ENCODE results near the gene HNRNPDL.

Gene HNRNPDL

DNA sequence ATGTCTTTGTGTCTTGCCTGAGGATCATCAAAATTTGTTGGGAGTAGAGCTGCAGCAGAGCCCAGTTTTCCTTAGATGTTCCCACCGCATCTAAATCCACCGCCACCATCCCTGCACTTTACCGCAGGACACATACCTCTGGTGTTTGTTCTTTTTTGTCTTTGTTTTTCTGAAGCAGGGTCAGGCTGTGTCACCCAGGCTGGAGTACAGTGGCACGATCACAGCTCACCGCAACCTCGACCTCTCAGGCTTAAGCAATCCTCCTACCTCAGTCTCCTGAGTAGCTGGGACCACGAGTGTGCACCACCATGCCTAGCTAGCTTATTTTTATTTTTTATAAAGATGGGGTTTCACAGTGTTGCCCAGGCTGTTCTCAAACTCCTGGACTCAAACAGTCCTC, 4.7 kb upstream of the HNRNPDL start:
- H3K4me3 ChIP-seq (ENCODE audit: control insufficient read depth in 1 of 7, extremely low read depth in 1 of 7, insufficient read depth in 4 of 7, low read depth in 2 of 7, low read length in 6 of 7) = no peak overlapping the region
- no peak overlapping the region for H3K27ac ChIP-seq (ENCODE audit: insufficient read depth in 1 of 2, low read depth in 1 of 2, low read length in 2 of 2, poor library complexity in 1 of 2, severe bottlenecking in 2 of 2)
- 100% methylated on average over 3 of the region's 7 CpGs for WGBS (ENCODE audit: insufficient coverage)
- POLR2A ChIA-PET = no interaction called here
- CTCF ChIA-PET = interaction anchor here (1.2 to 1.7 kb wide), 3 partner anchors 20 to 304 kb away, joined by 3 to 4 read pairs (median 4); no protein-coding TSS in a partner anchor
- H3K9me3 ChIP-seq (ENCODE audit: control extremely low read depth in 1 of 5, control insufficient read depth in 4 of 5, insufficient read depth in 2 of 5, low read depth in 1 of 5, low read length in 4 of 5) = no peaks in the 10 kb centered on the region
- H3K4me1 ChIP-seq (ENCODE audit: control extremely low read depth in 1 of 4, control insufficient read depth in 4 of 4, insufficient read depth in 4 of 4, low read length in 3 of 4) = peaks cover 9 to 25% (median 16%) of the 10 kb centered on the region in 4 experiments
- H3K27me3 ChIP-seq (replicated peaks in 2 of 5; ENCODE audit: control insufficient read depth in 4 of 5, insufficient read depth in 5 of 5, low read length in 4 of 5) = no peaks in the 10 kb centered on the region
- peaks cover 0 to 34% (median 3%) of the 10 kb centered on the region in 4 experiments for H3K36me3 ChIP-seq (ENCODE audit: control insufficient read depth in 4 of 4, insufficient read depth in 4 of 4, low read length in 3 of 4)
- DNase-seq = no peak

DNA sequence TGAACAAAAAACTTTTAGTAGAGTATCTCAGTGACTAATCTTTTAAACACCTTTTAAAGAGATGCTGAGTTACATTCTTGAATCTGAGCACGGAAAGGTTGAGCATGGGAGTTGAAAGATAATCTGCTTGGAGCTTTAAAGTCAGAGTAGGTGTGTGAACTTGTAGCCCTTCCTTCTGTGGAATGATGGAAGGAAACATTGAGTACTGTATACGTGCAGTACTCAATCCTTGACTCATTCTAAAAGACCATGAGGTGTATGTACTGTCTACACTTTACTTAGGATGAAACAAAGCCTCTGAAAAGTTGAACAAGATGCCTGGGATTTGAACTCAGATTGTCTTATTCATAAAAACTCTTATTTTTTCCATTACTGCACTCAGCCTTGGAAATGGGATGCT, 3.5 kb upstream of the HNRNPDL start:
- Histone ChIP-seq H3K4me1 (ENCODE audit: control extremely low read depth in 1 of 4, control insufficient read depth in 4 of 4, insufficient read depth in 4 of 4, low read length in 3 of 4) (peaks cover 9 to 25% (median 17%) of the 10 kb centered on the region in 4 experiments), H3K27ac (ENCODE audit: insufficient read depth in 1 of 2, low read depth in 1 of 2, low read length in 2 of 2, poor library complexity in 1 of 2, severe bottlenecking in 2 of 2) (no peak overlapping the region), H3K9me3 (ENCODE audit: control extremely low read depth in 1 of 5, control insufficient read depth in 4 of 5, insufficient read depth in 2 of 5, low read depth in 1 of 5, low read length in 4 of 5) (no peaks in the 10 kb centered on the region), H3K36me3 (ENCODE audit: control insufficient read depth in 4 of 4, insufficient read depth in 4 of 4, low read length in 3 of 4) (peaks cover 0 to 29% (median 3%) of the 10 kb centered on the region in 4 experiments), H3K27me3 (replicated peaks in 2 of 5; ENCODE audit: control insufficient read depth in 4 of 5, insufficient read depth in 5 of 5, low read length in 4 of 5) (no peaks in the 10 kb centered on the region), H3K4me3 (ENCODE audit: control insufficient read depth in 1 of 7, extremely low read depth in 1 of 7, insufficient read depth in 4 of 7, low read depth in 2 of 7, low read length in 6 of 7) (no peak overlapping the region)
- 80% methylated on average over 1 of the region's 2 CpGs for WGBS (ENCODE audit: insufficient coverage)
- ChIA-PET POLR2A (no interaction called here), CTCF (interaction anchor here (1.7 kb wide), 1 partner anchor 68 kb away, joined by 3 read pairs; no protein-coding TSS in a partner anchor)
- no peak for DNase-seq

GRCh38 chr4:82432596-82432995, 2.3 kb upstream of the HNRNPDL start:
- CTCF ChIA-PET = no interaction called here
- Histone ChIP-seq H3K27ac (ENCODE audit: insufficient read depth in 1 of 2, low read depth in 1 of 2, low read length in 2 of 2, poor library complexity in 1 of 2, severe bottlenecking in 2 of 2) (peak overlapping the region in 1 of 2 experiments; percentile 14), H3K9me3 (ENCODE audit: control extremely low read depth in 1 of 5, control insufficient read depth in 4 of 5, insufficient read depth in 2 of 5, low read depth in 1 of 5, low read length in 4 of 5) (no peaks in the 10 kb centered on the region), H3K36me3 (ENCODE audit: control insufficient read depth in 4 of 4, insufficient read depth in 4 of 4, low read length in 3 of 4) (peaks cover 3 to 36% (median 5%) of the 10 kb centered on the region in 4 experiments), H3K27me3 (replicated peaks in 2 of 5; ENCODE audit: control insufficient read depth in 4 of 5, insufficient read depth in 5 of 5, low read length in 4 of 5) (no peaks in the 10 kb centered on the region), H3K4me1 (ENCODE audit: control extremely low read depth in 1 of 4, control insufficient read depth in 4 of 4, insufficient read depth in 4 of 4, low read length in 3 of 4) (peaks cover 15 to 33% (median 23%) of the 10 kb centered on the region in 4 experiments), H3K4me3 (ENCODE audit: control insufficient read depth in 1 of 7, extremely low read depth in 1 of 7, insufficient read depth in 4 of 7, low read depth in 2 of 7, low read length in 6 of 7) (no peak overlapping the region)
- POLR2A ChIA-PET = interaction anchor here (0.6 kb wide), 1 partner anchor 342 kb away, joined by 4 read pairs; no protein-coding TSS in a partner anchor
- WGBS (ENCODE audit: insufficient coverage) = 98% methylated on average over 11 of the region's 18 CpGs
- no peak for DNase-seq

DNA sequence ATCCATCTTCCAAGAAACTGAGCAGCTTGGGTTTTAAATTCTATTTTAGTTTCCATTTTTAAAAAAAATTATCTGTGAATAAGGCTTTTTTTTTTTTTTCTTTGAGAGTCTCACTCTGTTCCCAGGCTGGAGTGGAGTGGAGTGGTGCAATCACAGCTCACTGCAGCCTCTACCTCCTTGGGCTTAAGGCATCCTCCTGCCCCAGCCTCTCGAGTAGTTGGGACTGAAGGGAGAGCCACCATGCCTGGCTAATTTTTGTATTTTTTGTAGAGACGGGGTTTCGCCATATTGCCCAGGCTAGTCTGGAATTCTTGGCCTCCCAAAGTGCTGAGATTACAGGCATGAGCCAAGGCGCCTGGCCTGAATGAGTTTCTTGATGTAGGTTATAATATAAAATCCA, 1.6 kb upstream of the HNRNPDL start:
- H3K36me3 ChIP-seq (ENCODE audit: control insufficient read depth in 4 of 4, insufficient read depth in 4 of 4, low read length in 3 of 4) = peaks cover 5 to 41% (median 11%) of the 10 kb centered on the region in 4 experiments
- H3K9me3 ChIP-seq (ENCODE audit: control extremely low read depth in 1 of 5, control insufficient read depth in 4 of 5, insufficient read depth in 2 of 5, low read depth in 1 of 5, low read length in 4 of 5) = no peaks in the 10 kb centered on the region
- H3K4me3 ChIP-seq (ENCODE audit: control insufficient read depth in 1 of 7, extremely low read depth in 1 of 7, insufficient read depth in 4 of 7, low read depth in 2 of 7, low read length in 6 of 7) = peak overlapping the region in 5 of 7 experiments; percentile 11 to 97 (median 93)
- no peak overlapping the region for H3K27ac ChIP-seq (ENCODE audit: insufficient read depth in 1 of 2, low read depth in 1 of 2, low read length in 2 of 2, poor library complexity in 1 of 2, severe bottlenecking in 2 of 2)
- peaks cover 21 to 41% (median 29%) of the 10 kb centered on the region in 4 experiments for H3K4me1 ChIP-seq (ENCODE audit: control extremely low read depth in 1 of 4, control insufficient read depth in 4 of 4, insufficient read depth in 4 of 4, low read length in 3 of 4)
- ChIA-PET POLR2A (no interaction called here), CTCF (interaction anchor here (0.9 kb wide), 1 partner anchor 12 kb away, joined by 3 read pairs; no protein-coding TSS in a partner anchor)
- WGBS (ENCODE audit: insufficient coverage) = 100% methylated on average over 3 of the region's 4 CpGs
- no peaks in the 10 kb centered on the region for H3K27me3 ChIP-seq (replicated peaks in 2 of 5; ENCODE audit: control insufficient read depth in 4 of 5, insufficient read depth in 5 of 5, low read length in 4 of 5)
- no peak for DNase-seq

DNA sequence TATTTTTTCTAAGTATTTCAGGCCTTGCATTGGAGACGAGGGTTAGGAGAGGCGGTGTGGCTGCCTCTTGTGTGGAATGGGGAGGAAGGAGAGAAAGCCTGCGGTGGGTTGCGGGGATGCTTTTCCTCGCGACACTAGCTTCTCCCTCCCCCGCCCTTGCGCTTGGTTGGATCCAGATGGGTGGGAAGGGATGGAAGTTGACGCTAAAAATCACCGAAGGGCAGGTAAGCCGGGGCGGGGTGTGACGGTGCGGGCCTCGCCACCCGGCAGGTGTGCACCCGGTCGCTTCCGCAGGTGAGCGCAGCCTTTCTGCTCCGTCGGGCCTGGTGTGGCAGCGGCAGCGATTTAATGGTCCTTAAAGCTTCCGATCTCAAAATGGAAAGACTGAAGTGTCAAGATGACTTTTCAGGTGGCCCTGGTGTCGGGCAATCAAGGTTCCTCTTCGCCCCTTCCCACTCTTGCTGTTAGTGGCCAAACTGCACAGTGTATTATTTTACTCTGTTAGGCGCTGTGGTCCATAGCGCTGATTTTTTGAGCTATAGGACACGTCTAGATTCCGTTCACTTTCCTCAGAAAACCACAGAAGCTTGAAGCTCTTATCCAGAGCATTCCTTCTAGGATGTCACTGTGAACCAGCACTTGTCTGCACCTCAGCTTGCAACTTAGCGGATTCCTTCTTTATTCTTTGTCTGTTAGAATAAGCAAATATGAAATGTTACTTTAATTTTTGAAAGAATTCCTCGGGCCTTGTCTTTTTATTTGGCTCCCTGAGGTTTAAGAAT, 893 bp upstream of the HNRNPDL start:
- Histone ChIP-seq H3K4me3 (ENCODE audit: control insufficient read depth in 1 of 7, extremely low read depth in 1 of 7, insufficient read depth in 4 of 7, low read depth in 2 of 7, low read length in 6 of 7) (peak overlapping the region; percentile 86 to 97 (median 94)), H3K9me3 (ENCODE audit: control extremely low read depth in 1 of 5, control insufficient read depth in 4 of 5, insufficient read depth in 2 of 5, low read depth in 1 of 5, low read length in 4 of 5) (no peaks in the 10 kb centered on the region), H3K36me3 (ENCODE audit: control insufficient read depth in 4 of 4, insufficient read depth in 4 of 4, low read length in 3 of 4) (peaks cover 8 to 47% (median 14%) of the 10 kb centered on the region in 4 experiments), H3K27me3 (replicated peaks in 2 of 5; ENCODE audit: control insufficient read depth in 4 of 5, insufficient read depth in 5 of 5, low read length in 4 of 5) (no peaks in the 10 kb centered on the region), H3K27ac (ENCODE audit: insufficient read depth in 1 of 2, low read depth in 1 of 2, low read length in 2 of 2, poor library complexity in 1 of 2, severe bottlenecking in 2 of 2) (peak overlapping the region; percentile 79 to 94), H3K4me1 (ENCODE audit: control extremely low read depth in 1 of 4, control insufficient read depth in 4 of 4, insufficient read depth in 4 of 4, low read length in 3 of 4) (peaks cover 22 to 48% (median 32%) of the 10 kb centered on the region in 4 experiments)
- ChIA-PET CTCF (interaction anchor here (0.8 to 0.9 kb wide), 2 partner anchors 8 to 13 kb away, joined by 3 read pairs; no protein-coding TSS in a partner anchor), POLR2A (interaction anchor here (0.8 to 1.0 kb wide), 2 partner anchors 9 to 57 kb away, joined by 3 read pairs; partner anchors contain the start of gene HNRNPD)
- WGBS (ENCODE audit: insufficient coverage) = 2% methylated on average over 22 of the region's 33 CpGs
- peak in 2 of 3 donors; percentile 41 to 58 for DNase-seq

- H3K4me3 ChIP-seq (ENCODE audit: control insufficient read depth in 1 of 7, extremely low read depth in 1 of 7, insufficient read depth in 4 of 7, low read depth in 2 of 7, low read length in 6 of 7) = peak overlapping the region; percentile 86 to 97 (median 94)
- no peaks in the 10 kb centered on the region for H3K27me3 ChIP-seq (replicated peaks in 2 of 5; ENCODE audit: control insufficient read depth in 4 of 5, insufficient read depth in 5 of 5, low read length in 4 of 5)
- no peaks in the 10 kb centered on the region for H3K9me3 ChIP-seq (ENCODE audit: control extremely low read depth in 1 of 5, control insufficient read depth in 4 of 5, insufficient read depth in 2 of 5, low read depth in 1 of 5, low read length in 4 of 5)
- peaks cover 22 to 48% (median 32%) of the 10 kb centered on the region in 4 experiments for H3K4me1 ChIP-seq (ENCODE audit: control extremely low read depth in 1 of 4, control insufficient read depth in 4 of 4, insufficient read depth in 4 of 4, low read length in 3 of 4)
- CTCF ChIA-PET = interaction anchor here (0.9 to 2.8 kb wide), 8 partner anchors 8 to 69 kb away, joined by 4 to 24 read pairs (median 6); no protein-coding TSS in a partner anchor
- WGBS (ENCODE audit: insufficient coverage) = 0% methylated on average over 56 of the region's 58 CpGs
- peaks cover 15 to 53% (median 26%) of the 10 kb centered on the region in 4 experiments for H3K36me3 ChIP-seq (ENCODE audit: control insufficient read depth in 4 of 4, insufficient read depth in 4 of 4, low read length in 3 of 4)
- POLR2A ChIA-PET = interaction anchor here (0.7 to 1.8 kb wide), 7 partner anchors 20 to 855 kb away, joined by 3 to 20 read pairs (median 3); partner anchors contain the start of genes COQ2 and HNRNPD
- peak overlapping the region; percentile 79 to 94 for H3K27ac ChIP-seq (ENCODE audit: insufficient read depth in 1 of 2, low read depth in 1 of 2, low read length in 2 of 2, poor library complexity in 1 of 2, severe bottlenecking in 2 of 2)
- no peak for DNase-seq
Measured at GRCh38 chr4:82429728-82430192, 502 bp downstream of the HNRNPDL start.
